GM12864 (cell line): ENCODE results near the gene IL17C.

Experiments
- DNase-seq: peaks from one replicate; pipeline ENCODE4 v3.0.0-alpha.2; 2011; ENCODE audit warnings: low read depth
- H3K4me3 ChIP-seq: 2 replicates; pipeline ENCODE4 v1.5.1; 2011; ENCODE audit warnings: mild to moderate bottlenecking, low read depth, low read length, control low read depth
- CTCF ChIP-seq: IDR thresholded peaks from 2 replicates; pipeline ENCODE4 v1.5.1; 2011; ENCODE audit warnings: low read depth, mild to moderate bottlenecking, moderate library complexity, low read length, control low read depth, inconsistent platforms; ENCODE audit errors: missing control alignments

The IL17C gene

GRCh38 chr16:88638323-88639230, at the start of gene IL17C:
Gene IL17C (plus strand): TSS chr16:88638572. CDS start chr16:88638642, 70 bp downstream.
- no peak within 1 kb of the TSS for H3K4me3 ChIP-seq
- TF ChIP-seq CTCF = no peak
- no peak for DNase-seq

- DNase-seq = no peak
- no peak overlapping the region for H3K4me3 ChIP-seq
- TF ChIP-seq CTCF = no peak
These were observed 49.6 kb upstream of the IL17C start for GRCh38 chr16:88588754-88589153.

- TF ChIP-seq CTCF = no peak
- DNase-seq = no peak
These were observed 48.9 kb upstream of the IL17C start for GRCh38 chr16:88589441-88589840.

GRCh38 chr16:88591577-88592021, 46.8 kb upstream of the IL17C start:
- no peak for TF ChIP-seq CTCF
- peak; percentile 76 for DNase-seq
- peak overlapping the region; percentile 6; the same call in 1 of the 2 replicates for H3K4me3 ChIP-seq

More at GRCh38 chr16:88589441-88589840, 48.9 kb upstream of the IL17C start:
- no peak overlapping the region for H3K4me3 ChIP-seq

- H3K4me3 ChIP-seq = no peak overlapping the region
- TF ChIP-seq CTCF = no peak
- no peak for DNase-seq
These were observed 45.3 kb upstream of the IL17C start for GRCh38 chr16:88593061-88593460.

- no peak for TF ChIP-seq CTCF
- no peak for DNase-seq
- no peak overlapping the region for H3K4me3 ChIP-seq
These were observed 44.9 kb upstream of the IL17C start for GRCh38 chr16:88593489-88593888.
